K562 (cell line): ENCODE measurements around the gene ADGRL3. TPM values are rescaled to one million over a fixed set of nuclear protein-coding genes. Genes with fewer than 3 reads are reported as not detected.

Experiments
- ATAC-seq: fragments of 200-7000 bp; cut with Tn5 transposase; 3 replicates; pipeline ENCODE4 v1.9.1; 2020; ENCODE audit warnings: moderate library complexity
- BruUV-seq: library from RNA; stranded (reverse); fragments of 400-500 nt; replicated peaks from 2 replicates; lab custom pipeline; 2021; lab: Mats Ljungman, UMichigan
- CTCF ChIA-PET: fragments of 300-600 bp; formaldehyde crosslinking; extraction: SDS; loops from one replicate; lab custom pipeline; 2021; ENCODE audit warnings: low intra/inter-chr PET ratio; lab: Yijun Ruan, JAX
- POLR2A ChIA-PET: fragments of 300-600, 350-650 bp; sonication (Branson Sonifier 250); formaldehyde crosslinking; extraction: SDS; loops from one replicate; lab custom pipeline; 2021; ENCODE audit warnings: antibody characterized with exemption, inconsistent platforms; lab: Yijun Ruan, JAX
- DNase-seq, 4 experiments: peaks; one replicate each; pipeline versions ENCODE4 v3.0.0 to v3.0.0-alpha.2; 2011 to 2018; ENCODE audit warnings: low spot score in 3 of 4, mixed read lengths in 3 of 4; ENCODE audit errors: extremely low read depth in 1 of 4
- FAIRE-seq: peaks from 2 replicates; lab custom pipeline; 2011; peaks lifted over from hg19 to GRCh38; lab: Jason Lieb, UNC
- H2AFZ ChIP-seq: 2 replicates; pipeline ENCODE4 v1.6.0; 2011; ENCODE audit warnings: low read depth, low read length, control low read depth, inconsistent platforms
- H3K27ac ChIP-seq: fragments of 200-600 bp; 3 replicates; pipeline ENCODE4 v1.8.0; 2011; ENCODE audit warnings: low read depth, mild to moderate bottlenecking, control low read depth, inconsistent platforms, low read length, moderate library complexity, mixed read lengths; ENCODE audit errors: extremely low read depth
- H3K27me3 ChIP-seq, 2 experiments: fragments of 300-600 bp in 1 of 2; 2 replicates in 1 of 2; 3 replicates in 1 of 2; pipeline versions ENCODE4 v1.6.0 to v1.8.0; 2011; ENCODE audit warnings: inconsistent platforms in 2 of 2, low read length in 2 of 2, mild to moderate bottlenecking in 1 of 2, mixed read lengths in 1 of 2, moderate library complexity in 1 of 2; ENCODE audit not compliant: control insufficient read depth in 2 of 2, insufficient read depth in 2 of 2
- H3K36me3 ChIP-seq: fragments of 300-600 bp; 3 replicates; pipeline ENCODE4 v1.8.0; 2011; ENCODE audit warnings: mild to moderate bottlenecking, low read length, inconsistent platforms; ENCODE audit not compliant: control insufficient read depth, insufficient read depth
- H3K4me1 ChIP-seq, 2 experiments: fragments of 200-600 bp in 1 of 2; replicated peaks in 1 of 2; 2 replicates in 1 of 2; 3 replicates in 1 of 2; pipeline versions ENCODE4 v1.5.1 to v1.8.0; 2011; ENCODE audit warnings: inconsistent platforms in 2 of 2, low read length in 2 of 2, mild to moderate bottlenecking in 1 of 2, mixed read lengths in 1 of 2, moderate library complexity in 1 of 2; ENCODE audit not compliant: control insufficient read depth in 2 of 2, insufficient read depth in 2 of 2
- H3K4me2 ChIP-seq: 2 replicates; pipeline ENCODE4 v1.6.1; 2011; ENCODE audit warnings: low read length, control low read depth, inconsistent platforms, mixed read lengths; ENCODE audit not compliant: insufficient read depth
- H3K4me3 ChIP-seq: fragments of 200-600 bp; sonication (generic), shearing (Covaris generic); 2 replicates; pipeline ENCODE4 v1.5.1; 2016; ENCODE audit warnings: control low read depth, inconsistent platforms
- H3K79me2 ChIP-seq: fragments of 200-600 bp; 3 replicates; pipeline ENCODE4 v1.8.0; 2011; ENCODE audit warnings: low read length, inconsistent platforms; ENCODE audit not compliant: control insufficient read depth, insufficient read depth
- H3K9ac ChIP-seq, 2 experiments: 2 replicates each; pipeline versions ENCODE4 v1.6.0 to v1.6.1; 2011; ENCODE audit warnings: low read depth in 2 of 2, low read length in 2 of 2, control low read depth in 1 of 2, inconsistent platforms in 1 of 2, mild to moderate bottlenecking in 1 of 2, mixed read lengths in 1 of 2; ENCODE audit not compliant: insufficient read depth in 1 of 2
- H3K9me1 ChIP-seq: one replicate; pipeline ENCODE4 v1.6.0; 2011; ENCODE audit warnings: inconsistent platforms, mild to moderate bottlenecking, low read length, moderate library complexity; ENCODE audit not compliant: control insufficient read depth, insufficient read depth
- H3K9me3 ChIP-seq: replicated peaks from 2 replicates; pipeline ENCODE4 v1.5.1; 2011; ENCODE audit warnings: low read depth, low read length, inconsistent platforms; ENCODE audit not compliant: control insufficient read depth, insufficient read depth
- H4K20me1 ChIP-seq: replicated peaks from 2 replicates; pipeline ENCODE4 v1.6.1; 2011; ENCODE audit warnings: low read length, inconsistent platforms, mixed read lengths; ENCODE audit not compliant: control insufficient read depth, insufficient read depth
- CBX2 ChIP-seq: fragments of 200-600 bp; sonication (generic); IDR thresholded peaks from one replicate; pipeline ENCODE4 v1.6.1; 2012; ENCODE audit warnings: mild to moderate bottlenecking, low read length, inconsistent platforms; ENCODE audit not compliant: insufficient read depth, poor library complexity, severe bottlenecking
- KLF13 ChIP-seq: fragments of 450-650 bp; IDR thresholded peaks from 2 replicates; pipeline ENCODE4 v1.6.1; 2016; ENCODE audit warnings: missing genetic modification characterization, low read depth, mild to moderate bottlenecking, missing compliant biosample characterization, moderate library complexity, borderline replicate concordance
- MAFF ChIP-seq: IDR thresholded peaks from 2 replicates; pipeline ENCODE4 v1.6.1; 2012; ENCODE audit warnings: low read length, improper control_type of control experiment
- ZNF121 ChIP-seq: sonication (generic); formaldehyde crosslinking; conservative IDR thresholded peaks from 2 replicates; pipeline ENCODE4 v1.8.0; 2022; ENCODE audit warnings: missing genetic modification reagents
- ZNF274 ChIP-seq: IDR thresholded peaks from 2 replicates; pipeline ENCODE4 v1.6.1; 2011; ENCODE audit warnings: low read depth, mild to moderate bottlenecking, low read length, moderate library complexity, borderline replicate concordance
- ZNF316 ChIP-seq: fragments of 450-650 bp; IDR thresholded peaks from 2 replicates; pipeline ENCODE4 v1.6.1; 2016
- WGBS: fragments of 100-300 bp; shearing (Covaris generic); methylation state at CpG from one replicate; pipeline ENCODE4 v1.1.6; 2016; ENCODE audit warnings: low coverage, mixed read lengths; ENCODE audit not compliant: insufficient coverage; ENCODE audit errors: missing lambda C conversion rate; 5-methylcytosine and 5-hydroxymethylcytosine counted together
- in situ Hi-C: fragments of 300-500 bp; cut with MboI; formaldehyde crosslinking; loops from 4 replicates; pipeline ENCODE4 v1.15.0; 2018; ENCODE audit warnings: inconsistent platforms, mixed read lengths
- intact Hi-C: fragments of 100-400 bp; cut with micrococcal nuclease; formaldehyde crosslinking; loops from 2 replicates; pipeline ENCODE4 v1.14.2; 2022
- polyA plus RNA-seq, 8 experiments: library from polyadenylated mRNA; depleted of rRNA in 4 of 8; stranded (reverse) in 5 of 8; unstranded in 3 of 8; fragments of >200 nt; fragmentation: Nextera tagmentation in 2 of 8; fragmentation: Illumina TruSeq in 1 of 8; extraction: Ambion mirVana in 2 of 8; extraction: Trizol in 1 of 8; gene quantifications; 2 replicates each; pipeline versions ENCODE4 v1.2.1 to v1.2.3, GENCODE V29; 2011 to 2014; ENCODE audit warnings: inconsistent platforms in 1 of 8, missing spikeins in 1 of 8
- total RNA-seq, 7 experiments: library from RNA; depleted of rRNA in 6 of 7; stranded (reverse); fragments of >200 nt in 6 of 7; fragmentation: Illumina TruSeq in 2 of 7; extraction: Trizol in 2 of 7; gene quantifications; 2 replicates each; pipeline versions ENCODE4 v1.2.1 to v1.2.3, GENCODE V29; 2011 to 2021; ENCODE audit warnings: low replicate concordance in 1 of 7
- TF ChIP-seq, protein P1 (sequence below), 2 experiments: fragments of 250-450 bp in 1 of 2; fragments of 450-650 bp in 1 of 2; sonication (Bioruptor Pico) in 1 of 2; IDR thresholded peaks; 2 replicates each; pipeline versions ENCODE4 v1.6.1 to v1.8.0; 2016 to 2021; ENCODE audit warnings: mild to moderate bottlenecking in 2 of 2, moderate library complexity in 2 of 2, missing compliant biosample characterization in 1 of 2, missing genetic modification characterization in 1 of 2
- TF ChIP-seq, protein P2 (sequence below): fragments of 450-650 bp; IDR thresholded peaks from 2 replicates; pipeline ENCODE4 v1.6.1; 2016; ENCODE audit warnings: low read depth, mild to moderate bottlenecking, moderate library complexity
- TF ChIP-seq, protein P3 (sequence below): fragments of 250-450 bp; sonication (Bioruptor Pico); IDR thresholded peaks from 2 replicates; pipeline ENCODE4 v1.4.0; 2020; ENCODE audit warnings: mild to moderate bottlenecking, moderate library complexity

Gene ADGRL3
- total and polyA plus RNA-seq, 9 of the 15 experiments (the other 6 are each of a cell fraction or from before 2014, with no cell fraction given), result 0.03 to 0.14 (median 0.04) TPM; not detected in 2

DNA sequence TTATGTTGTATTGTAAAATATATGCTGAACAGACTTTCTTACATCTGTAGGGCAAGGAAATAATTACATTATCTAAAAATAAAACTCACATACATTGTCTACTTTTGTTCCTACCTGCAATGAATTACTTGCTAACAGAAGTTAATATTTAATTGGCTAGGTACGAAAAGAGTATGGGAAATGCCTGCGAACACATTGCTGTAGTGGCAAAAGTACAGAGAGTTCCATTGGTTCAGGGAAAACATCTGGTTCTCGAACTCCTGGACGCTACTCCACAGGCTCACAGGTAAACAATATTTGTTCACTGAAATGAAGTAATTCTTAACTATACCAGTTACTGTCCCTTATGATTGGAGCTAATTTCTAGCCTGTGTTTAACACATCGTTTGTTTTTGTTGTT lies 837.4 kb downstream of the ADGRL3 start:
- Histone ChIP-seq H3K4me2 (no peak overlapping the region), H2AFZ (no peak overlapping the region), H3K9ac (no peak overlapping the region), H4K20me1 (no peaks in the 10 kb centered on the region), H3K79me2 (no peaks in the 10 kb centered on the region), H3K9me3 (no peaks in the 10 kb centered on the region), H3K36me3 (no peaks in the 10 kb centered on the region), H3K4me3 (no peak overlapping the region), H3K4me1 (no peaks in the 10 kb centered on the region), H3K27ac (no peak overlapping the region), H3K27me3 (no peaks in the 10 kb centered on the region), H3K9me1 (no peaks in the 10 kb centered on the region)
- ATAC-seq, result no peak
- TF ChIP-seq KLF13 (tag), result no peak
- TF ChIP-seq, protein P1, sequence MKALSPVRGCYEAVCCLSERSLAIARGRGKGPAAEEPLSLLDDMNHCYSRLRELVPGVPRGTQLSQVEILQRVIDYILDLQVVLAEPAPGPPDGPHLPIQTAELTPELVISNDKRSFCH (CRISPR knock-in tag; IDR thresholded peaks at IDR 0.05), result no peak
- TF ChIP-seq, protein P1 (tag; IDR thresholded peaks at IDR 0.05), result no peak
- no peak for TF ChIP-seq ZNF274
- no peak for TF ChIP-seq CBX2
- WGBS, result 0% methylated on average over 5 of the region's 5 CpGs
- no peak for FAIRE-seq
- in situ Hi-C loops (no loop called here), intact Hi-C loops (no loop called here)
- no TSS peak for BruUV-seq
- ChIA-PET CTCF (no interaction called here), POLR2A (no interaction called here)
- no peak for DNase-seq

DNA sequence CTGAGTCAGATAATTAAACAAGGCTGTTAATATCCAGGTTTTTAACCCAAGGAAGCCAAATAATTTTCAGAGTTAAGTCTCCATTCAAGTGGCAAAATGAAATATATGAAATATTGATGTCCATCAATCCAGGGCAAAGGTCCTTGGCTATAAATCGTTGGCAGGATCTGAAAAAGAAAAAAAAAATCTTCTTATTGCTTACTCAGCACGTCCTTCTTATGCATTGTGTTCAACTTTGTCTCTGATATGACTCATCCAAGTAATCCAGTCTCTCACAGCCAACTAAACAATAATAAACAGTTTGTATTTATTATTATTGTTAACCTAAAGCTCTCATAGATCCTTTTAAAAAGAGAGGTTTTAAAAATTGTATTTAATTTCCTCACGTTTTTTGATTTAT lies 851.2 kb downstream of the ADGRL3 start:
- TF ChIP-seq, protein P2, sequence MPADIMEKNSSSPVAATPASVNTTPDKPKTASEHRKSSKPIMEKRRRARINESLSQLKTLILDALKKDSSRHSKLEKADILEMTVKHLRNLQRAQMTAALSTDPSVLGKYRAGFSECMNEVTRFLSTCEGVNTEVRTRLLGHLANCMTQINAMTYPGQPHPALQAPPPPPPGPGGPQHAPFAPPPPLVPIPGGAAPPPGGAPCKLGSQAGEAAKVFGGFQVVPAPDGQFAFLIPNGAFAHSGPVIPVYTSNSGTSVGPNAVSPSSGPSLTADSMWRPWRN, result no peak
- TF ChIP-seq ZNF121 (CRISPR knock-in tag) (no peak), MAFF (0 out of 2 replicates have a peak, but pooled peaks have one; percentile 16), ZNF316 (0 out of 2 replicates have a peak, but pooled peaks have one; percentile 35)
- TF ChIP-seq, protein P3, sequence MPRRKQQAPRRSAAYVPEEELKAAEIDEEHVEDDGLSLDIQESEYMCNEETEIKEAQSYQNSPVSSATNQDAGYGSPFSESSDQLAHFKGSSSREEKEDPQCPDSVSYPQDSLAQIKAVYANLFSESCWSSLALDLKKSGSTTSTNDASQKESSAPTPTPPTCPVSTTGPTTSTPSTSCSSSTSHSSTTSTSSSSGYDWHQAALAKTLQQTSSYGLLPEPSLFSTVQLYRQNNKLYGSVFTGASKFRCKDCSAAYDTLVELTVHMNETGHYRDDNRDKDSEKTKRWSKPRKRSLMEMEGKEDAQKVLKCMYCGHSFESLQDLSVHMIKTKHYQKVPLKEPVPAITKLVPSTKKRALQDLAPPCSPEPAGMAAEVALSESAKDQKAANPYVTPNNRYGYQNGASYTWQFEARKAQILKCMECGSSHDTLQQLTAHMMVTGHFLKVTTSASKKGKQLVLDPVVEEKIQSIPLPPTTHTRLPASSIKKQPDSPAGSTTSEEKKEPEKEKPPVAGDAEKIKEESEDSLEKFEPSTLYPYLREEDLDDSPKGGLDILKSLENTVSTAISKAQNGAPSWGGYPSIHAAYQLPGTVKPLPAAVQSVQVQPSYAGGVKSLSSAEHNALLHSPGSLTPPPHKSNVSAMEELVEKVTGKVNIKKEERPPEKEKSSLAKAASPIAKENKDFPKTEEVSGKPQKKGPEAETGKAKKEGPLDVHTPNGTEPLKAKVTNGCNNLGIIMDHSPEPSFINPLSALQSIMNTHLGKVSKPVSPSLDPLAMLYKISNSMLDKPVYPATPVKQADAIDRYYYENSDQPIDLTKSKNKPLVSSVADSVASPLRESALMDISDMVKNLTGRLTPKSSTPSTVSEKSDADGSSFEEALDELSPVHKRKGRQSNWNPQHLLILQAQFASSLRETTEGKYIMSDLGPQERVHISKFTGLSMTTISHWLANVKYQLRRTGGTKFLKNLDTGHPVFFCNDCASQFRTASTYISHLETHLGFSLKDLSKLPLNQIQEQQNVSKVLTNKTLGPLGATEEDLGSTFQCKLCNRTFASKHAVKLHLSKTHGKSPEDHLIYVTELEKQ (CRISPR knock-in tag), result no peak
- H3K4me1 ChIP-seq, result no peaks in the 10 kb centered on the region
- POLR2A ChIA-PET, result interaction anchor here (0.5 kb wide), 1 partner anchor 153 kb away, joined by 3 read pairs; no protein-coding TSS in a partner anchor
- no peak overlapping the region for H3K27ac ChIP-seq
- FAIRE-seq (no peak), DNase-seq (no peak), ATAC-seq (no peak)
- intact Hi-C loops (no loop called here), in situ Hi-C loops (no loop called here)
- CTCF ChIA-PET, result no interaction called here
- no peaks in the 10 kb centered on the region for H3K9me1 ChIP-seq
- H3K79me2 ChIP-seq, result no peaks in the 10 kb centered on the region
- no peak overlapping the region for H3K9ac ChIP-seq
- no peaks in the 10 kb centered on the region for H4K20me1 ChIP-seq
- H3K4me2 ChIP-seq, result no peak overlapping the region
- BruUV-seq, result no TSS peak
- H3K36me3 ChIP-seq, result no peaks in the 10 kb centered on the region
- no peak overlapping the region for H2AFZ ChIP-seq
- 4% methylated on average over 3 of the region's 3 CpGs for WGBS
- no peak overlapping the region for H3K4me3 ChIP-seq
- H3K27me3 ChIP-seq, result no peaks in the 10 kb centered on the region
- H3K9me3 ChIP-seq, result no peaks in the 10 kb centered on the region
